Breast epithelium (tissue), 4 donors: ENCODE results near the gene MDN1. TPM values are rescaled to one million over a fixed set of nuclear protein-coding genes. Genes with fewer than 3 reads are reported as not detected.

ENCODE experiments used
- DNase-seq, 2 donors: peaks; one replicate each; pipeline ENCODE4 v3.0.0-alpha.2; 2019; ENCODE audit warnings: low spot score in 2 of 2
- H3K27ac ChIP-seq, 2 donors: fragments of 200-600 bp; sonication (generic) in 1 of 2; one replicate each; pipeline ENCODE4 v1.5.1; 2016 to 2019; ENCODE audit warnings: mild to moderate bottlenecking in 1 of 2
- H3K27me3 ChIP-seq, 2 donors: fragments of 200-600 bp; sonication (generic) in 1 of 2; one replicate each; pipeline versions ENCODE4 v1.5.1 to v1.6.0; 2017 to 2019; ENCODE audit warnings: control low read depth in 1 of 2, mild to moderate bottlenecking in 1 of 2
- H3K36me3 ChIP-seq: fragments of 200-600 bp; one replicate; pipeline ENCODE4 v1.5.1; 2019
- H3K4me1 ChIP-seq, 2 donors: fragments of 200-600 bp; sonication (generic); one replicate each; pipeline ENCODE4 v1.5.1; 2016 to 2019; ENCODE audit warnings: control low read depth in 1 of 2
- H3K4me3 ChIP-seq, 3 donors: fragments of 200-600 bp; sonication (generic); 1 replicate in 2 of 3; 2 replicates in 1 of 3; pipeline ENCODE4 v1.5.1; 2016 to 2019; ENCODE audit warnings: mild to moderate bottlenecking in 3 of 3, moderate library complexity in 2 of 3
- H3K9me3 ChIP-seq, 2 donors: fragments of 200-600 bp; sonication (generic) in 1 of 2; one replicate each; pipeline ENCODE4 v1.5.1; 2016 to 2019; ENCODE audit warnings: control low read depth in 1 of 2
- POLR2A ChIP-seq: fragments of 450-650 bp; IDR thresholded peaks from one replicate; pipeline ENCODE4 v1.6.1; 2016; ENCODE audit warnings: antibody characterized with exemption, mild to moderate bottlenecking, moderate library complexity
- POLR2AphosphoS5 ChIP-seq, 3 donors: sonication (generic); formaldehyde crosslinking; IDR thresholded peaks; one replicate each; pipeline ENCODE4 v1.6.1; 2017; ENCODE audit warnings: antibody characterized with exemption in 3 of 3
- intact Hi-C: fragments of 100-400 bp; cut with DNase I; formaldehyde crosslinking; loops from one replicate; pipeline ENCODE4 v1.15.1; 2023; ENCODE audit warnings: low total_unique reads
- total RNA-seq, 3 donors: library from RNA; depleted of rRNA; stranded (reverse); fragments of >200 nt; gene quantifications; one replicate each; pipeline ENCODE4 v1.1.0, GENCODE V29; 2016
- TF ChIP-seq, protein P1 (sequence below), 3 donors: fragments of 450-650 bp; IDR thresholded peaks; one replicate each; pipeline ENCODE4 v1.5.1; 2016 to 2017; ENCODE audit warnings: antibody characterized with exemption in 3 of 3, mild to moderate bottlenecking in 3 of 3, moderate library complexity in 3 of 3

Gene MDN1
- total RNA-seq, 3 donors from 2014 or later = 24.6 to 38.8 (median 38.0) TPM

DNA sequence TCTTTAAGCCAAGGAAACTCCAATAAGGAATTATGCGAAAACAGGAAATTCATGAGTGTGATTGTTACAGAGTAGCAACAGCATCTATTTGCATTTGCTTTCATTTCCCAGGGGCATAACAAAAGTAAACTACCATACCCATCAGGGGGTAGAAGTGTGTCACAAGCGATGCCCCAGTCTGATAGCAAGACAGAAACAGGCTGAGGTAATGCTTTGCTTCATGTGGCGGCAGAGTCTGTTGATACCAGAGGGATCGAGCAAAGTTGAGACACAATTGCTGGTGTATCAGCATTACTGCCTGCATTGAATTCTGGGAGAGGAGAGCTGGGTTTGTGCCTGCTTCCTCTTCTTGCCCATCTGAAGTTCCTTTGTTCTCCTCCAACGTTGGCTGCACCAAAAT is 129.9 kb downstream of the MDN1 start:
- intact Hi-C loops = no loop called here
- Histone ChIP-seq H3K4me1 (no peaks in the 10 kb centered on the region), H3K27me3 (no peaks in the 10 kb centered on the region), H3K4me3 (no peak overlapping the region), H3K36me3 (peaks cover 11% of the 10 kb centered on the region), H3K27ac (no peak overlapping the region), H3K9me3 (no peaks in the 10 kb centered on the region)
- no peak for DNase-seq
- TF ChIP-seq POLR2A (no peak), POLR2AphosphoS5 (IDR thresholded peaks at IDR 0.05) (no peak)
- TF ChIP-seq, protein P1, sequence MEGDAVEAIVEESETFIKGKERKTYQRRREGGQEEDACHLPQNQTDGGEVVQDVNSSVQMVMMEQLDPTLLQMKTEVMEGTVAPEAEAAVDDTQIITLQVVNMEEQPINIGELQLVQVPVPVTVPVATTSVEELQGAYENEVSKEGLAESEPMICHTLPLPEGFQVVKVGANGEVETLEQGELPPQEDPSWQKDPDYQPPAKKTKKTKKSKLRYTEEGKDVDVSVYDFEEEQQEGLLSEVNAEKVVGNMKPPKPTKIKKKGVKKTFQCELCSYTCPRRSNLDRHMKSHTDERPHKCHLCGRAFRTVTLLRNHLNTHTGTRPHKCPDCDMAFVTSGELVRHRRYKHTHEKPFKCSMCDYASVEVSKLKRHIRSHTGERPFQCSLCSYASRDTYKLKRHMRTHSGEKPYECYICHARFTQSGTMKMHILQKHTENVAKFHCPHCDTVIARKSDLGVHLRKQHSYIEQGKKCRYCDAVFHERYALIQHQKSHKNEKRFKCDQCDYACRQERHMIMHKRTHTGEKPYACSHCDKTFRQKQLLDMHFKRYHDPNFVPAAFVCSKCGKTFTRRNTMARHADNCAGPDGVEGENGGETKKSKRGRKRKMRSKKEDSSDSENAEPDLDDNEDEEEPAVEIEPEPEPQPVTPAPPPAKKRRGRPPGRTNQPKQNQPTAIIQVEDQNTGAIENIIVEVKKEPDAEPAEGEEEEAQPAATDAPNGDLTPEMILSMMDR (IDR thresholded peaks at IDR 0.05) = no peak

DNA sequence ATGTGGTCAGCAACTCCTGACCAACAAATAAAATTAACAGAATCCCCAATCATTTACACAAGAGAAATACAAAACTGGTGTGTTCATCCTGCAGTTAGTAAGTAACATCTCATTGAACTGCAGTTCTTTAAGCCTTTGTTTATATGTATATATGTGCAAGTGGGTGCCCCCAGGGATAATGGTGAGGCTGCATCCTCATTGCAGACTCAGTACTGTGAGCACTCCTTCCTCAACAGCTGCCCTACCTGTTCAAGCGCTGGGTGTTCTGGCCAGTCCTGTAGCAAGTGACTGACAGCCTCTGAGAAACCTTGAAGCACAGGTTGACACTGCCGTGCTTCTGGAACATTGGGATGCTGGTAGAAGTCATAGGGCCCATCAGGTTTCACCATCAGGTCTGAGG is 131.3 kb downstream of the MDN1 start:
- no peak for DNase-seq
- H3K36me3 ChIP-seq = peaks cover 15% of the 10 kb centered on the region
- H3K4me3 ChIP-seq = no peak overlapping the region
- H3K9me3 ChIP-seq = no peaks in the 10 kb centered on the region
- no peak overlapping the region for H3K27ac ChIP-seq
- H3K27me3 ChIP-seq = no peaks in the 10 kb centered on the region
- H3K4me1 ChIP-seq = no peaks in the 10 kb centered on the region
- TF ChIP-seq, protein P1 (IDR thresholded peaks at IDR 0.05) = no peak
- no peak for TF ChIP-seq POLR2A
- TF ChIP-seq POLR2AphosphoS5 (IDR thresholded peaks at IDR 0.05) = no peak
- intact Hi-C loops = no loop called here

DNA sequence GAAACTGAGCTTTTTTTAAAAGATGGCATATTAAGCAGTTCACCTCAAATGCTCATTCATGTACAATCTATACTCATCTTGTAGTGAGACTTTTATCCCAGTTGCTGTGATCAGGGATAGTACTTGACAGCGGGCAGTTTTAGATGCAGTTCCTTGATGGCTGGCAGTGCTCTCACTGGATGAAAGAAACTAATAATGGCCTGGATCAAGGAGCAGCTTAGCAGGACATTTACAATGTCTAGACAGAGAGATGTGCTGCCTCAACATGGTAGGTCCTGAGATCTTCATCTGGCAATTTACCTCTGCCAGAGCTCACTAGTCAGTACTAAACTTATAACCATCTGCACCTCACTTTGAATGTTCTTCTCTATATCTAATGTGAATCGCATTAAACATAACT is 134.3 kb downstream of the MDN1 start:
- H3K36me3 ChIP-seq = peaks cover 15% of the 10 kb centered on the region

DNA sequence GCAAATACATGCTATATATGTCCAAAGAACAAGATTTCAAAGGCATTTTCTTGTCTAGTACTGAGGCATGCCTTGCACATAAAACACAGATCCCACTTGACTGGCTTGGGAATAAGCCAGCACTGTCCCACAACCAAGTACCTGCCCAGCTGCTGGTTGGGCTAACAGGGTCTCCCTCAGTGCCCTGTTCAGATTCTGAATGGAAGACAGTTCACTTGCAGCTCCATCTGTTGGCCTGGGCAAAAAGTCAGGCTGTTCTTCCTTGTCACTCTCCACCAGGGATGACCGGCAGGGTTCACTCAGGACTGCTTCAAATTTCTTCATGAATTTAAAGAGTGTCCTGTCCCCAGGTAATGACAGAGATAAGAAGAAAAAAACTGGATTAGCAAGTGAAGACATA is 136.6 kb downstream of the MDN1 start:
- no peaks in the 10 kb centered on the region for H3K9me3 ChIP-seq
- H3K36me3 ChIP-seq = peaks cover 15% of the 10 kb centered on the region
- intact Hi-C loops = loop anchor here (5.0 kb wide), 1 partner anchor 706 kb away; no protein-coding TSS in a partner anchor
- H3K4me3 ChIP-seq = no peak overlapping the region
- H3K27me3 ChIP-seq = no peaks in the 10 kb centered on the region
- DNase-seq = no peak
- no peaks in the 10 kb centered on the region for H3K4me1 ChIP-seq
- no peak overlapping the region for H3K27ac ChIP-seq
- TF ChIP-seq, protein P1 (IDR thresholded peaks at IDR 0.05) = no peak
- TF ChIP-seq POLR2A = no peak
- no peak for TF ChIP-seq POLR2AphosphoS5 (IDR thresholded peaks at IDR 0.05)

More for the DNA sequence above, 134.3 kb downstream of the MDN1 start:
- Histone ChIP-seq H3K9me3 (no peaks in the 10 kb centered on the region), H3K4me1 (no peaks in the 10 kb centered on the region), H3K27ac (no peak overlapping the region), H3K4me3 (no peak overlapping the region), H3K27me3 (no peaks in the 10 kb centered on the region)
- intact Hi-C loops = no loop called here
- TF ChIP-seq, protein P1 (IDR thresholded peaks at IDR 0.05) = no peak
- TF ChIP-seq POLR2A (no peak), POLR2AphosphoS5 (IDR thresholded peaks at IDR 0.05) (no peak)
- no peak for DNase-seq

DNA sequence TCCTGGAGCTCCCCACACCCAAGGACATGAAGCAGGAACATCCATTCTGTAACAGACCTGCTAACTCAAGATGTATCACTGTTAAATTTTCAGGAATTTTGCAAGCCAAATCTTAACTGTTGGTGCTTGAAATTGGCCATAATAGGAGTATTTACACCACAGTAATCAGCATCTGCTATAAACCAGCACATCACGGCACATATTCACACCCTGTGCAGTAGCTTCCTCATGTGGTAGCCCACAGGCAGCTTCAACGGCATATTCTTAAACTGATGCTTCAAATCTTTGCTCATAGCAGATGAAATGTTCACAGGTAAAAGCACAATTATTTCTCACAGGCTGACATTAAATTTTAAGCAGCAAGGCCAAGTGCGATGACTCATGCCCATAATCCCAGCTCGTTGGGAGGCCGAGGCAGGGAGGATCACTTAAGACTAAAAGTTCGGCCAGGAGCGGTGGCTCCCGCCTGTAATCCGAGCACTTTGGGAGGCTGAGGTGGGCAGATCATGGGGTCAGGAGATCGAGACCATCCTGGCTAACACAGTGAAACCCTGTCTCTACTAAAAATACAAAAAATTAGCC is 137.5 kb downstream of the MDN1 start:
- no peaks in the 10 kb centered on the region for H3K4me1 ChIP-seq
- no peaks in the 10 kb centered on the region for H3K27me3 ChIP-seq
- intact Hi-C loops = loop anchor here (5.0 kb wide), 1 partner anchor 705 kb away; no protein-coding TSS in a partner anchor
- H3K4me3 ChIP-seq = no peak overlapping the region
- no peak overlapping the region for H3K27ac ChIP-seq
- DNase-seq = no peak
- peaks cover 13% of the 10 kb centered on the region for H3K36me3 ChIP-seq
- TF ChIP-seq POLR2AphosphoS5 (IDR thresholded peaks at IDR 0.05) (no peak), POLR2A (no peak)
- TF ChIP-seq, protein P1 (IDR thresholded peaks at IDR 0.05) = no peak
- no peaks in the 10 kb centered on the region for H3K9me3 ChIP-seq
